ENCODE results near the gene KHNYN.
A peak's percentile ranks its signal among the peaks of the same experiment; 100 is the strongest.

The KHNYN gene

GRCh38 chr14:24426150-24426911, 3.4 kb upstream of the KHNYN start:
- no peak for DNase-seq (ENCODE audit: low read depth)
- TF ChIP-seq, protein P1, sequence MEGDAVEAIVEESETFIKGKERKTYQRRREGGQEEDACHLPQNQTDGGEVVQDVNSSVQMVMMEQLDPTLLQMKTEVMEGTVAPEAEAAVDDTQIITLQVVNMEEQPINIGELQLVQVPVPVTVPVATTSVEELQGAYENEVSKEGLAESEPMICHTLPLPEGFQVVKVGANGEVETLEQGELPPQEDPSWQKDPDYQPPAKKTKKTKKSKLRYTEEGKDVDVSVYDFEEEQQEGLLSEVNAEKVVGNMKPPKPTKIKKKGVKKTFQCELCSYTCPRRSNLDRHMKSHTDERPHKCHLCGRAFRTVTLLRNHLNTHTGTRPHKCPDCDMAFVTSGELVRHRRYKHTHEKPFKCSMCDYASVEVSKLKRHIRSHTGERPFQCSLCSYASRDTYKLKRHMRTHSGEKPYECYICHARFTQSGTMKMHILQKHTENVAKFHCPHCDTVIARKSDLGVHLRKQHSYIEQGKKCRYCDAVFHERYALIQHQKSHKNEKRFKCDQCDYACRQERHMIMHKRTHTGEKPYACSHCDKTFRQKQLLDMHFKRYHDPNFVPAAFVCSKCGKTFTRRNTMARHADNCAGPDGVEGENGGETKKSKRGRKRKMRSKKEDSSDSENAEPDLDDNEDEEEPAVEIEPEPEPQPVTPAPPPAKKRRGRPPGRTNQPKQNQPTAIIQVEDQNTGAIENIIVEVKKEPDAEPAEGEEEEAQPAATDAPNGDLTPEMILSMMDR (IDR thresholded peaks at IDR 0.05; ENCODE audit: control insufficient read depth, extremely low read depth, insufficient read depth) = no peak

GRCh38 chr14:24426912-24427536, 2.7 kb upstream of the KHNYN start:
- no peak overlapping the region for H3K4me3 ChIP-seq (ENCODE audit: low read depth, low read length)
- TF ChIP-seq, protein P1 (IDR thresholded peaks at IDR 0.05; ENCODE audit: control insufficient read depth, extremely low read depth, insufficient read depth) = no peak
- DNase-seq (ENCODE audit: low read depth) = no peak

More at GRCh38 chr14:24426150-24426911, 3.4 kb upstream of the KHNYN start:
- H3K4me3 ChIP-seq (ENCODE audit: low read depth, low read length) = no peak overlapping the region

- DNase-seq (ENCODE audit: low read depth) = no peak
- no peak overlapping the region for H3K4me3 ChIP-seq (ENCODE audit: low read depth, low read length)
- TF ChIP-seq, protein P1 (IDR thresholded peaks at IDR 0.05; ENCODE audit: control insufficient read depth, extremely low read depth, insufficient read depth) = no peak
Measured at GRCh38 chr14:24427537-24428508, 1.9 kb upstream of the KHNYN start.

- peak overlapping the region; percentile 82 for H3K4me3 ChIP-seq (ENCODE audit: low read depth, low read length)
- no peak for DNase-seq (ENCODE audit: low read depth)
- TF ChIP-seq, protein P1 (IDR thresholded peaks at IDR 0.05; ENCODE audit: control insufficient read depth, extremely low read depth, insufficient read depth) = no peak
Measured at GRCh38 chr14:24428628-24429394, 943 bp upstream of the KHNYN start.

- no peak for DNase-seq (ENCODE audit: low read depth)
- TF ChIP-seq, protein P1 (IDR thresholded peaks at IDR 0.05; ENCODE audit: control insufficient read depth, extremely low read depth, insufficient read depth) = no peak
- peak overlapping the region; percentile 82 for H3K4me3 ChIP-seq (ENCODE audit: low read depth, low read length)
Measured at GRCh38 chr14:24430143-24430681, 458 bp downstream of the KHNYN start.
